H1 (cell line): ENCODE results near the gene SCMH1.

Source experiments
- ATF2 ChIP-seq: IDR thresholded peaks from 2 replicates; pipeline ENCODE4 v1.6.1; 2012; ENCODE audit warnings: low read length, inconsistent platforms
- CBX5 ChIP-seq: fragments of 300-800, 300-1000 bp; sonication (generic); IDR thresholded peaks from 2 replicates; pipeline ENCODE4 v1.7.1; 2016; ENCODE audit warnings: antibody characterized with exemption, low read length, low read depth
- JUN ChIP-seq: IDR thresholded peaks from 2 replicates; pipeline ENCODE4 v1.6.1; 2011; ENCODE audit warnings: low read depth, mild to moderate bottlenecking, improper control_type of control experiment, low read length
- SIN3A ChIP-seq, 2 experiments: IDR thresholded peaks in 1 of 2; conservative IDR thresholded peaks in 1 of 2; 2 replicates each; pipeline ENCODE4 v1.6.1; 2011 to 2012; ENCODE audit warnings: low read length in 2 of 2, improper control_type of control experiment in 1 of 2, low read depth in 1 of 2, mild to moderate bottlenecking in 1 of 2
- TAF1 ChIP-seq: IDR thresholded peaks from 2 replicates; pipeline ENCODE4 v1.6.1; 2011; ENCODE audit warnings: mild to moderate bottlenecking, low read depth, low read length
- ZNF274 ChIP-seq: IDR thresholded peaks from 2 replicates; pipeline ENCODE4 v1.7.0; 2012; ENCODE audit warnings: low read length, borderline replicate concordance; ENCODE audit errors: extremely low read depth
- TF ChIP-seq, protein P1 (sequence below): IDR thresholded peaks from 2 replicates; pipeline ENCODE4 v1.6.1; 2011; ENCODE audit warnings: low read length, improper control_type of control experiment

DNA sequence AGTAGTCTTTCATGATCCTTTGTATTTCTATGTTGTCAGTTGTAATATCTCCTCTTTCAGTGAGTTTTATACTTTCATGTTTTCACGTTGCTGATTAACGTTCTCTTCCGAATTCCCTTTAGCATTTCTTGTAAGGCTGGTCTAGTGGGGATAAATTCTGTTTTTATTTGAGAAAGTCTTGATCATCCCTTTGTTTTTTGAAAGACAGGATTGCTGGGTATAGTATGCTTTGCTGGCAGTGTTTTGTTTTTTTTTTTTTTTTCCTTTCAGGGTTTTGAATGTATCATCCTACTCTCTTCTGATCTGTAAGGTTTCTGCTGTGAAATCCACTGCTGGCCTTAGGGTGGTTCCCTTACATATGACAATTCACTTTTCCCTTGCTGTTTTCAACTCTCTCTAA, 74.4 kb downstream of the SCMH1 start:
- TF ChIP-seq ZNF274 (no peak), TAF1 (no peak), ATF2 (no peak), SIN3A (conservative IDR thresholded peaks at IDR 0.05 in 1 of 2, IDR thresholded peaks at IDR 0.05 in 1 of 2; ENCODE audit: low read depth in 1 of 2, low read length in 2 of 2) (no peak), JUN (no peak), CBX5 (no peak)
- TF ChIP-seq, protein P1, sequence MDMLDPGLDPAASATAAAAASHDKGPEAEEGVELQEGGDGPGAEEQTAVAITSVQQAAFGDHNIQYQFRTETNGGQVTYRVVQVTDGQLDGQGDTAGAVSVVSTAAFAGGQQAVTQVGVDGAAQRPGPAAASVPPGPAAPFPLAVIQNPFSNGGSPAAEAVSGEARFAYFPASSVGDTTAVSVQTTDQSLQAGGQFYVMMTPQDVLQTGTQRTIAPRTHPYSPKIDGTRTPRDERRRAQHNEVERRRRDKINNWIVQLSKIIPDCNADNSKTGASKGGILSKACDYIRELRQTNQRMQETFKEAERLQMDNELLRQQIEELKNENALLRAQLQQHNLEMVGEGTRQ: no peak
